ENCODE results near the gene FYN.
A peak's percentile ranks its signal among the peaks of the same experiment; 100 is the strongest.

FYN gene

GRCh38 chr6:111849298-111849697, 24.0 kb downstream of the FYN start:
- peaks cover 34% of the 10 kb centered on the region for H3K36me3 ChIP-seq (ENCODE audit: insufficient read depth, low read length)
- TF ChIP-seq CTCF (IDR thresholded peaks at IDR 0.05; ENCODE audit: borderline replicate concordance, extremely low read depth, low read length, poor library complexity, severe bottlenecking) (no peak), EZH2 (IDR thresholded peaks at IDR 0.05; ENCODE audit: borderline replicate concordance, low read depth, low read length, severe bottlenecking) (no peak)
- H3K9ac ChIP-seq (ENCODE audit: low read depth, low read length), result no peak overlapping the region
- no peak for ATAC-seq (ENCODE audit: insufficient read depth, low read depth)
- H3K4me3 ChIP-seq (ENCODE audit: low read depth in 1 of 2, low read length in 2 of 2), result no peak overlapping the region
- DNase-seq, result no peak
- H3K4me1 ChIP-seq (ENCODE audit: insufficient read depth, low read length), result peaks cover 31% of the 10 kb centered on the region
- H4K20me1 ChIP-seq (ENCODE audit: insufficient read depth, low read length), result peaks cover 89% of the 10 kb centered on the region
- H3K9me3 ChIP-seq (ENCODE audit: insufficient read depth, low read length, severe bottlenecking), result no peaks in the 10 kb centered on the region
- no peaks in the 10 kb centered on the region for H3K27me3 ChIP-seq (ENCODE audit: insufficient read depth, low read length, poor library complexity)
- peaks cover 97% of the 10 kb centered on the region for H3K79me2 ChIP-seq (ENCODE audit: insufficient read depth, low read length)
- H2AFZ ChIP-seq (ENCODE audit: low read depth, low read length), result no peak overlapping the region
- H3K4me2 ChIP-seq (ENCODE audit: insufficient read depth, low read length), result no peak overlapping the region
- no peak overlapping the region for H3K27ac ChIP-seq (ENCODE audit: low read length)

GRCh38 chr6:111848262-111848812, 24.9 kb downstream of the FYN start:
- H3K9me3 ChIP-seq (ENCODE audit: insufficient read depth, low read length, severe bottlenecking), result no peaks in the 10 kb centered on the region
- no peak overlapping the region for H3K9ac ChIP-seq (ENCODE audit: low read depth, low read length)
- H4K20me1 ChIP-seq (ENCODE audit: insufficient read depth, low read length), result peaks cover 81% of the 10 kb centered on the region
- H3K4me1 ChIP-seq (ENCODE audit: insufficient read depth, low read length), result peaks cover 31% of the 10 kb centered on the region
- H3K36me3 ChIP-seq (ENCODE audit: insufficient read depth, low read length), result peaks cover 29% of the 10 kb centered on the region
- H3K4me2 ChIP-seq (ENCODE audit: insufficient read depth, low read length), result no peak overlapping the region
- DNase-seq (no peak), ATAC-seq (ENCODE audit: insufficient read depth, low read depth) (no peak)
- H3K27ac ChIP-seq (ENCODE audit: low read length), result no peak overlapping the region
- no peak for TF ChIP-seq EZH2 (IDR thresholded peaks at IDR 0.05; ENCODE audit: borderline replicate concordance, low read depth, low read length, severe bottlenecking)
- TF ChIP-seq CTCF (IDR thresholded peaks at IDR 0.05; ENCODE audit: borderline replicate concordance, extremely low read depth, low read length, poor library complexity, severe bottlenecking), result no peak
- H3K79me2 ChIP-seq (ENCODE audit: insufficient read depth, low read length), result peaks cover 92% of the 10 kb centered on the region
- H3K27me3 ChIP-seq (ENCODE audit: insufficient read depth, low read length, poor library complexity), result no peaks in the 10 kb centered on the region
- no peak overlapping the region for H3K4me3 ChIP-seq (ENCODE audit: low read depth in 1 of 2, low read length in 2 of 2)
- H2AFZ ChIP-seq (ENCODE audit: low read depth, low read length), result no peak overlapping the region

DNA sequence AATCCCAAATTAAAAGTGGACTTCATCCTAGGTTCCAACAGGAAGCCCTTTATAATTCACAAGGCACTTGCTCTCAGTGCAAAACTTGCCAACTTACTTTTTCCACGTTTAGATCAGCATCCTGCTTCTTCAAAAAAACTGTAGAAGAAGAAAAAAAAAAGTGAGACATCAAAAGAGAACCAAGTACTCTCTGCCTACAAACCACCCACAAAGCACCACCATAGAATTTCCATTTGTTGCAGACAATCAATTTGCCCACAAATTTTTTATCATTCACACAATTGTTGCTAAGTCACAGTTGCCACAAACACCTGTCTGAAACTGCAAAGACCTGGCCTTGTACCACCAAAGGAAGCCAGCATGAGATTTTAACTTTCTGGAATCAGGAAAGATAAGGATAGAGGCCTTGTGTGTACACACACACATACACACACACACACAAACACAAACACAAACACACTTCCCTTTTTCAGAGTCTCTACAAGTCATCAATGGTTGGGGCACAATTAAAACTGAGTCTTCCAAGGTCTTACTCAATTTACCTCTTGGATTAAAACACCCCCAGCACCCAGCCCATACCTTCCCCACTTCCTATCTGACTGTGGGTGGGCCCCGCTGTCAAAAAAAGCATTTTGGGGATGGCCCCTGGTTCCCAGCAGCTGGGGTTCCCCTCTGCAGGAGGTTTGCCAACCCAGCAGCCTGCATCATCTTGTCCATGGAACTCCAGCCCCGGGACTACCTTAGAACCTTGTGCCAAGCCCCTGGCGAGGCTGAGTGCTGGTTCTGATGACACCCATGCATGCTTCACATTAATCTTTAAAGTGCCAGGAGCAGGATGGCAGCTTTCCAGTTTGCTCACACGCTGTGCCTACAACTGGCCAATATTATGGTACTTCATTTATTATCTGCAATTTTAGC, 26.5 kb downstream of the FYN start:
- peaks cover 42% of the 10 kb centered on the region for H3K4me1 ChIP-seq (ENCODE audit: insufficient read depth, low read length)
- H3K4me2 ChIP-seq (ENCODE audit: insufficient read depth, low read length), result no peak overlapping the region
- H3K27ac ChIP-seq (ENCODE audit: low read length), result peak overlapping the region; percentile 57

More for the DNA sequence above, 26.5 kb downstream of the FYN start:
- Histone ChIP-seq H2AFZ (ENCODE audit: low read depth, low read length) (no peak overlapping the region), H3K79me2 (ENCODE audit: insufficient read depth, low read length) (peaks cover 91% of the 10 kb centered on the region), H4K20me1 (ENCODE audit: insufficient read depth, low read length) (peaks cover 79% of the 10 kb centered on the region), H3K27me3 (ENCODE audit: insufficient read depth, low read length, poor library complexity) (no peaks in the 10 kb centered on the region), H3K4me3 (ENCODE audit: low read depth in 1 of 2, low read length in 2 of 2) (no peak overlapping the region), H3K9ac (ENCODE audit: low read depth, low read length) (no peak overlapping the region), H3K36me3 (ENCODE audit: insufficient read depth, low read length) (peaks cover 34% of the 10 kb centered on the region), H3K9me3 (ENCODE audit: insufficient read depth, low read length, severe bottlenecking) (no peaks in the 10 kb centered on the region)
- peak; percentile 23 for ATAC-seq (ENCODE audit: insufficient read depth, low read depth)
- DNase-seq, result peak; percentile 19
- TF ChIP-seq CTCF (IDR thresholded peaks at IDR 0.05; ENCODE audit: borderline replicate concordance, extremely low read depth, low read length, poor library complexity, severe bottlenecking) (no peak), EZH2 (IDR thresholded peaks at IDR 0.05; ENCODE audit: borderline replicate concordance, low read depth, low read length, severe bottlenecking) (no peak)
